AG09309 (cell line): ENCODE data around the gene F12.

Source experiments
- DNase-seq: peaks from one replicate; pipeline ENCODE4 v3.0.0-alpha.2; 2010; ENCODE audit warnings: low read depth
- H3K4me3 ChIP-seq: 2 replicates; pipeline ENCODE4 v1.5.1; 2011; ENCODE audit warnings: mild to moderate bottlenecking, low read depth, low read length, moderate library complexity; ENCODE audit not compliant: control insufficient read depth
- CTCF ChIP-seq: IDR thresholded peaks from 2 replicates; pipeline ENCODE4 v1.5.1; 2011; ENCODE audit warnings: mild to moderate bottlenecking, low read depth, low read length, inconsistent platforms; ENCODE audit not compliant: insufficient read depth, control insufficient read depth; ENCODE audit errors: missing control alignments

Gene F12

GRCh38 chr5:177357459-177358351, 51.7 kb downstream of the F12 start, which contains the start of gene RGS14:
TSS of gene RGS14 (plus strand) at chr5:177357924. CDS start at chr5:177358025, 101 bp downstream.
- no peak for TF ChIP-seq CTCF
- DNase-seq, result no peak
- no peak within 1 kb of the TSS for H3K4me3 ChIP-seq

GRCh38 chr5:177357146-177357458, 52.3 kb downstream of the F12 start:
- no peak overlapping the region for H3K4me3 ChIP-seq
- DNase-seq, result no peak
- no peak for TF ChIP-seq CTCF

DNA sequence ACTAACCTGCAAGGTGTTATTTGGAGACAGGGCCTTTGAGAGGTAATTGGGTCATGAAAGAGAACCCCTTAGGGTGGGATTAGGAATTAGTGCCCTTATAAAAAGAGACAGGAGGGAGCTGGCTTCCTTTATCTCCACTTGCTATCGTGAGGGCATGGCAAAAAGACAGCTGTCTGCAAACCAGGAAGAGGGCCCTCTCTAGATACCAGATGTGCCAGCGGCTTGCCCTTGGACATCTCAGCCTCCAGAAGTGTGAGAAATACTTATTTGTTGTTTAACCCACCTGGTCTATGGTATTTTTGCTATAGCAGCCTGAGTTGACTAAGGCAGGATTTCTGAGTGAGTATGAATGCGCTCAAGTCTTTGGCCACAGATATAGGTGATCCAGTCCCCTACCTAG, 52.6 kb downstream of the F12 start:
- no peak for DNase-seq
- no peak overlapping the region for H3K4me3 ChIP-seq

GRCh38 chr5:177355868-177356168, 53.5 kb downstream of the F12 start:
- no peak for TF ChIP-seq CTCF
- no peak overlapping the region for H3K4me3 ChIP-seq
- DNase-seq, result no peak

More for the DNA sequence above, 52.6 kb downstream of the F12 start:
- TF ChIP-seq CTCF, result no peak

- no peak for TF ChIP-seq CTCF
- no peak overlapping the region for H3K4me3 ChIP-seq
- DNase-seq, result no peak
These were observed 54.0 kb downstream of the F12 start for GRCh38 chr5:177355162-177355867.

DNA sequence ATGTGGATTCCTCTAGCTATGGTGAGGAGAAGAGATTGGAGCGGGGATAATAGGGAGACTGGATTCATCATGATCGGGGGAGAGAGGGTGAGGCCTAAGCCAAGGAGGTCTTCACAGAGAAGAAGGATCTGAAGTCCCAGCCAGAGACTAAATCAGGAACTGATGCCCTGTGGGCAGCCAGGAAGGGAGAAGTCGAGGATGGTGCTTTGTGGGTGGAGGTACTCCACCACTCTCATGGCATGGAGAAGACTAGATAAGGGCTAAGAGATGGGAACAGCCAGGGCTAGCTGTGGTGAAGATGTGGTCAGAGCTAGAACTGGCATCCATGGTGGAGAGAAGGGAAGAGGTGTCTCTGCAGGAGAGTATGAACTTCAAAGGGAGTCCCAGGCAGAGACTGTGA, 54.7 kb downstream of the F12 start:
- no peak overlapping the region for H3K4me3 ChIP-seq
- TF ChIP-seq CTCF, result no peak
- no peak for DNase-seq
